Measurements from ENCODE around the gene CCR8.

GRCh38 chr3:39378957-39379777 is 49.7 kb downstream of the CCR8 start:
- TF ChIP-seq CTCF (IDR thresholded peaks at IDR 0.05; ENCODE audit: poor library complexity, severe bottlenecking): no peak
- no peak for TF ChIP-seq EP300 (conservative IDR thresholded peaks at IDR 0.05; ENCODE audit: poor library complexity, severe bottlenecking)
- no peak for TF ChIP-seq POLR2AphosphoS5 (IDR thresholded peaks at IDR 0.05)
- no peak for TF ChIP-seq MXI1 (conservative IDR thresholded peaks at IDR 0.05; ENCODE audit: poor library complexity, severe bottlenecking)
- no peak for TF ChIP-seq EZH2 (IDR thresholded peaks at IDR 0.05; ENCODE audit: borderline replicate concordance, insufficient read depth, low read length, poor library complexity, severe bottlenecking)
- TF ChIP-seq, protein P1, sequence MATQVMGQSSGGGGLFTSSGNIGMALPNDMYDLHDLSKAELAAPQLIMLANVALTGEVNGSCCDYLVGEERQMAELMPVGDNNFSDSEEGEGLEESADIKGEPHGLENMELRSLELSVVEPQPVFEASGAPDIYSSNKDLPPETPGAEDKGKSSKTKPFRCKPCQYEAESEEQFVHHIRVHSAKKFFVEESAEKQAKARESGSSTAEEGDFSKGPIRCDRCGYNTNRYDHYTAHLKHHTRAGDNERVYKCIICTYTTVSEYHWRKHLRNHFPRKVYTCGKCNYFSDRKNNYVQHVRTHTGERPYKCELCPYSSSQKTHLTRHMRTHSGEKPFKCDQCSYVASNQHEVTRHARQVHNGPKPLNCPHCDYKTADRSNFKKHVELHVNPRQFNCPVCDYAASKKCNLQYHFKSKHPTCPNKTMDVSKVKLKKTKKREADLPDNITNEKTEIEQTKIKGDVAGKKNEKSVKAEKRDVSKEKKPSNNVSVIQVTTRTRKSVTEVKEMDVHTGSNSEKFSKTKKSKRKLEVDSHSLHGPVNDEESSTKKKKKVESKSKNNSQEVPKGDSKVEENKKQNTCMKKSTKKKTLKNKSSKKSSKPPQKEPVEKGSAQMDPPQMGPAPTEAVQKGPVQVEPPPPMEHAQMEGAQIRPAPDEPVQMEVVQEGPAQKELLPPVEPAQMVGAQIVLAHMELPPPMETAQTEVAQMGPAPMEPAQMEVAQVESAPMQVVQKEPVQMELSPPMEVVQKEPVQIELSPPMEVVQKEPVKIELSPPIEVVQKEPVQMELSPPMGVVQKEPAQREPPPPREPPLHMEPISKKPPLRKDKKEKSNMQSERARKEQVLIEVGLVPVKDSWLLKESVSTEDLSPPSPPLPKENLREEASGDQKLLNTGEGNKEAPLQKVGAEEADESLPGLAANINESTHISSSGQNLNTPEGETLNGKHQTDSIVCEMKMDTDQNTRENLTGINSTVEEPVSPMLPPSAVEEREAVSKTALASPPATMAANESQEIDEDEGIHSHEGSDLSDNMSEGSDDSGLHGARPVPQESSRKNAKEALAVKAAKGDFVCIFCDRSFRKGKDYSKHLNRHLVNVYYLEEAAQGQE (IDR thresholded peaks at IDR 0.05; ENCODE audit: borderline replicate concordance): no peak
- TF ChIP-seq SMC3 (conservative IDR thresholded peaks at IDR 0.05; ENCODE audit: poor library complexity): no peak
- no peak for TF ChIP-seq TAF1 (IDR thresholded peaks at IDR 0.05; ENCODE audit: low read depth)

Data from neural cell (in vitro differentiated cells).